SK-N-SH treated with all-trans-retinoic acid at 6 μM for 48 hours (cell line): ENCODE results near the gene OR52E1.

Experiments
- ESRRG ChIP-seq: fragments of 250-450 bp; sonication (Bioruptor Pico); IDR thresholded peaks from 2 replicates; pipeline ENCODE4 v1.6.1; 2021; ENCODE audit warnings: mild to moderate bottlenecking
- ISL1 ChIP-seq: fragments of 250-450 bp; sonication (Bioruptor Pico); IDR thresholded peaks from 2 replicates; pipeline ENCODE4 v2.1.2; 2022; ENCODE audit warnings: mild to moderate bottlenecking, moderate library complexity
- TOX ChIP-seq: fragments of 250-450 bp; sonication (Bioruptor Pico); IDR thresholded peaks from 2 replicates; pipeline ENCODE4 v1.8.0; 2021; ENCODE audit warnings: mild to moderate bottlenecking, moderate library complexity, borderline replicate concordance
- ZFP30 ChIP-seq: fragments of 450-650 bp; formaldehyde crosslinking; IDR thresholded peaks from 2 replicates; pipeline ENCODE4 v1.5.0; 2022; ENCODE audit warnings: mild to moderate bottlenecking, moderate library complexity
- ZNF565 ChIP-seq: fragments of 450-650 bp; formaldehyde crosslinking; conservative IDR thresholded peaks from 2 replicates; pipeline ENCODE4 v1.5.0; 2020; ENCODE audit warnings: low read depth, mild to moderate bottlenecking, moderate library complexity
- TF ChIP-seq, protein P1 (sequence below): fragments of 250-450 bp; sonication (Bioruptor Pico); IDR thresholded peaks from 2 replicates; pipeline ENCODE4 v1.5.1; 2020; ENCODE audit warnings: low read depth, mild to moderate bottlenecking, moderate library complexity

GRCh38 chr11:5021996-5022395 lies 47.4 kb upstream of the OR52E1 start:
- TF ChIP-seq ZFP30 (no peak), ESRRG (CRISPR knock-in tag) (no peak), ZNF565 (CRISPR knock-in tag) (no peak), TOX (no peak), ISL1 (CRISPR knock-in tag) (no peak)
- TF ChIP-seq, protein P1, sequence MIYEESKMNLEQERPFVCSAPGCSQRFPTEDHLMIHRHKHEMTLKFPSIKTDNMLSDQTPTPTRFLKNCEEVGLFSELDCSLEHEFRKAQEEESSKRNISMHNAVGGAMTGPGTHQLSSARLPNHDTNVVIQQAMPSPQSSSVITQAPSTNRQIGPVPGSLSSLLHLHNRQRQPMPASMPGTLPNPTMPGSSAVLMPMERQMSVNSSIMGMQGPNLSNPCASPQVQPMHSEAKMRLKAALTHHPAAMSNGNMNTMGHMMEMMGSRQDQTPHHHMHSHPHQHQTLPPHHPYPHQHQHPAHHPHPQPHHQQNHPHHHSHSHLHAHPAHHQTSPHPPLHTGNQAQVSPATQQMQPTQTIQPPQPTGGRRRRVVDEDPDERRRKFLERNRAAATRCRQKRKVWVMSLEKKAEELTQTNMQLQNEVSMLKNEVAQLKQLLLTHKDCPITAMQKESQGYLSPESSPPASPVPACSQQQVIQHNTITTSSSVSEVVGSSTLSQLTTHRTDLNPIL (CRISPR knock-in tag): no peak
